Suprapubic skin (tissue), 4 donors: Measurements from ENCODE around the gene PSAT1.

Experiments
- EP300 ChIP-seq: sonication (generic); formaldehyde crosslinking; IDR thresholded peaks from one replicate; pipeline ENCODE4 v1.6.1; 2017; ENCODE audit warnings: antibody characterized with exemption
- POLR2A ChIP-seq, 2 donors: fragments of 450-650 bp; IDR thresholded peaks; one replicate each; pipeline ENCODE4 v1.6.1; 2017; ENCODE audit warnings: antibody characterized with exemption in 2 of 2, mild to moderate bottlenecking in 2 of 2, moderate library complexity in 2 of 2
- POLR2AphosphoS5 ChIP-seq, 3 donors: sonication (generic); formaldehyde crosslinking; IDR thresholded peaks; one replicate each; pipeline ENCODE4 v1.6.1; 2017; ENCODE audit warnings: antibody characterized with exemption in 3 of 3
- TF ChIP-seq, protein P1 (sequence below), 2 donors: fragments of 200-600 bp in 1 of 2; fragments of 450-650 bp in 1 of 2; sonication (generic) in 1 of 2; IDR thresholded peaks; one replicate each; pipeline ENCODE4 v1.5.1; 2016 to 2019; ENCODE audit warnings: antibody characterized with exemption in 2 of 2, mild to moderate bottlenecking in 1 of 2, moderate library complexity in 1 of 2

DNA sequence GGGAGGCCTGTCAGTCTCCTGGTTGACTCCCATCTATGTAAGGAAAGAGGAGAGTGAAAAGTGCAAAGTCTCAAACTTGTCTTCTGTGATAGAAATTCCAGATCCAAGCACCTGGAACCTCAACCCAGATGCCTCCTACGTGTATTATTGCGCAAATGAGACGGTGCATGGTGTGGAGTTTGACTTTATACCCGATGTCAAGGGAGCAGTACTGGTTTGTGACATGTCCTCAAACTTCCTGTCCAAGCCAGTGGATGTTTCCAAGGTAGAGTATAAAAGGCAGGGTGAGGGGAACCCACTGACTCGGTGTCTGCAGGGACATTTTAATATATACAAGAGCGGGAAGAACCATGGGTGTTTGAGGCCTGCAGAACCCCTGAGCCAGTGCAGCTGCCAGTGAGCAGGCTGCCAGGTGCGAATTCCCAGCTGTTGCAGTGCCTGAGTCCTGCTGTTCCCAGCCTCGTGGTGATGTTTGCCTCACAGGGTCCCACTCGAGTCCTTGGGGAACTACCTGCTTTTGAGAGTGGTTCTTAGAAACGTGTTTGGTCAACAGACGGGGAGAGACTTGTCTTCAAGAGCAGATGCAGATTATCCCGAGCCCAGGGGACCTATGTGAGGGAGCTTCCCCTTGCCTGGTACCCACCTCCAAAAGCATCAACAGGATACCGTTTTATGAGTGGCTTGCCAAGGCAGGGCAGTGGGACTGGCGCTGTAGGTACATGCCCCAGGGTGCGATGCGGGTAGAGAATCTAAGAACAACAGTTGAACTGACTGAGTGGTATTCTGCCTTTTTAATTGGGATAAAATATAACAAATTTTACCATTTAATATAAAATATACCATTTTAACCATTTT is 9.5 kb downstream of the PSAT1 start:
- TF ChIP-seq, protein P1, sequence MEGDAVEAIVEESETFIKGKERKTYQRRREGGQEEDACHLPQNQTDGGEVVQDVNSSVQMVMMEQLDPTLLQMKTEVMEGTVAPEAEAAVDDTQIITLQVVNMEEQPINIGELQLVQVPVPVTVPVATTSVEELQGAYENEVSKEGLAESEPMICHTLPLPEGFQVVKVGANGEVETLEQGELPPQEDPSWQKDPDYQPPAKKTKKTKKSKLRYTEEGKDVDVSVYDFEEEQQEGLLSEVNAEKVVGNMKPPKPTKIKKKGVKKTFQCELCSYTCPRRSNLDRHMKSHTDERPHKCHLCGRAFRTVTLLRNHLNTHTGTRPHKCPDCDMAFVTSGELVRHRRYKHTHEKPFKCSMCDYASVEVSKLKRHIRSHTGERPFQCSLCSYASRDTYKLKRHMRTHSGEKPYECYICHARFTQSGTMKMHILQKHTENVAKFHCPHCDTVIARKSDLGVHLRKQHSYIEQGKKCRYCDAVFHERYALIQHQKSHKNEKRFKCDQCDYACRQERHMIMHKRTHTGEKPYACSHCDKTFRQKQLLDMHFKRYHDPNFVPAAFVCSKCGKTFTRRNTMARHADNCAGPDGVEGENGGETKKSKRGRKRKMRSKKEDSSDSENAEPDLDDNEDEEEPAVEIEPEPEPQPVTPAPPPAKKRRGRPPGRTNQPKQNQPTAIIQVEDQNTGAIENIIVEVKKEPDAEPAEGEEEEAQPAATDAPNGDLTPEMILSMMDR (IDR thresholded peaks at IDR 0.05), result no peak
- TF ChIP-seq EP300 (no peak), POLR2A (IDR thresholded peaks at IDR 0.05) (no peak), POLR2AphosphoS5 (IDR thresholded peaks at IDR 0.05) (no peak)
